Activated CD8-positive, alpha-beta T cell treated with anti-CD3 and anti-CD28 coated beads, Interleukin-2, amount 10 ng/mL, durations not matched to agents 7 days and 5 days (primary cell): ENCODE results near the gene ARMC6. TPM values are rescaled to one million over a fixed set of nuclear protein-coding genes. Genes with fewer than 3 reads are reported as not detected.

ENCODE experiments used
- ATAC-seq: fragments of 150-1000 bp; cut with Tn5 transposase; one replicate; pipeline ENCODE4 v1.10.0; 2021; ENCODE audit warnings: moderate library complexity
- CTCF ChIA-PET: fragments of 350-600 bp; sonication (Branson Sonifier 250); formaldehyde crosslinking; loops from one replicate; lab custom pipeline; 2021; ENCODE audit warnings: antibody characterized with exemption; lab: Charles Lee
- POLR2A ChIA-PET: fragments of 350-600 bp; sonication (Branson Sonifier 250); formaldehyde crosslinking; loops from one replicate; lab custom pipeline; 2021; ENCODE audit warnings: antibody characterized with exemption; lab: Charles Lee
- DNase-seq: peaks from one replicate; pipeline ENCODE4 v3.0.0-alpha.2; 2020
- H3K27ac Mint-ChIP-seq: one replicate; pipeline ENCODE4 v1.8.0; 2021; ENCODE audit warnings: mild to moderate bottlenecking, mixed read lengths
- H3K27me3 Mint-ChIP-seq: one replicate; pipeline ENCODE4 v1.8.0; 2021; ENCODE audit warnings: low read depth, mixed read lengths
- H3K36me3 Mint-ChIP-seq: one replicate; pipeline ENCODE4 v1.8.0; 2021; ENCODE audit warnings: low read depth, mixed read lengths
- H3K4me1 Mint-ChIP-seq: one replicate; pipeline ENCODE4 v1.8.0; 2021; ENCODE audit warnings: low read depth, mixed read lengths
- H3K4me3 Mint-ChIP-seq: one replicate; pipeline ENCODE4 v1.8.0; 2021; ENCODE audit warnings: mild to moderate bottlenecking, mixed read lengths
- H3K9me3 Mint-ChIP-seq: one replicate; pipeline ENCODE4 v1.8.0; 2022; ENCODE audit warnings: mixed read lengths; ENCODE audit not compliant: insufficient read depth
- total RNA-seq, 2 experiments: library from RNA; stranded (reverse); gene quantifications; one replicate each; pipeline ENCODE4 v1.2.3, GENCODE V29; 2021

Gene ARMC6
- total RNA-seq, 2 experiments from 2014 or later, result 33.4 to 35.4 TPM

GRCh38 chr19:19043881-19044280, 10.5 kb downstream of the ARMC6 start:
- no peak overlapping the region for H3K4me3 Mint-ChIP-seq
- ATAC-seq (no peak), DNase-seq (no peak)
- no peaks in the 10 kb centered on the region for H3K27me3 Mint-ChIP-seq
- CTCF ChIA-PET, result no interaction called here
- H3K9me3 Mint-ChIP-seq, result no peaks in the 10 kb centered on the region
- H3K36me3 Mint-ChIP-seq, result peaks cover 20% of the 10 kb centered on the region
- H3K4me1 Mint-ChIP-seq, result peaks cover 15% of the 10 kb centered on the region
- POLR2A ChIA-PET, result no interaction called here
- H3K27ac Mint-ChIP-seq, result no peak overlapping the region

- ATAC-seq, result no peak
- ChIA-PET CTCF (interaction anchor here (1.4 kb wide), 1 partner anchor 11 kb away, joined by 3 read pairs; no protein-coding TSS in a partner anchor), POLR2A (no interaction called here)
- Mint-ChIP-seq H3K27me3 (no peaks in the 10 kb centered on the region), H3K4me3 (no peak overlapping the region), H3K27ac (peak overlapping the region; percentile 20), H3K9me3 (no peaks in the 10 kb centered on the region), H3K4me1 (no peaks in the 10 kb centered on the region), H3K36me3 (peaks cover 34% of the 10 kb centered on the region)
- DNase-seq, result no peak
Measured at GRCh38 chr19:19049406-19049805, 16.0 kb downstream of the ARMC6 start.

DNA sequence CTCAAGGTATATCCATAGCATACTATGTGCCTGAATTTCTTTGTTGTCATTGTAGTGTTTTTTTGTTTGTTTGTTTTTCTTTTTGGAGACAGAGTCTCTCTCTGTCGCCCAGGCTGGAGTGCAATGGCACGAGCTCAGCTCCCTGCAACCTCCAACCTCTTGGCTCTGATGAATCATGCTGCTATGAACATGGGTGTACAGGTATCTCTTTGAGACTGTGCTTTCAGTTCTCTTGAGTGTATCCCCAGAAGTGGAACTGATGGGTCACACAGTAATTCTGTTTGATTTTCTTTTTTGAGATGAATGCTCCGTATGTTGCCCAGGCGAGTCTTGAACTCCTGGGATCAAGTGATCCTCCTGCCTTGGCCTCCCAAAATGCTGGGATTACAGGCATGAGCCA, 16.7 kb downstream of the ARMC6 start:
- DNase-seq (no peak), ATAC-seq (no peak)
- Mint-ChIP-seq H3K27me3 (no peaks in the 10 kb centered on the region), H3K4me3 (no peak overlapping the region), H3K36me3 (peaks cover 32% of the 10 kb centered on the region), H3K27ac (no peak overlapping the region), H3K9me3 (no peaks in the 10 kb centered on the region), H3K4me1 (no peaks in the 10 kb centered on the region)
- POLR2A ChIA-PET, result no interaction called here
- CTCF ChIA-PET, result interaction anchor here (1.3 to 1.4 kb wide), 2 partner anchors 13 to 97 kb away, joined by 3 to 5 read pairs; partner anchors contain the start of gene SLC25A42

GRCh38 chr19:19050731-19051130, 17.3 kb downstream of the ARMC6 start:
- ChIA-PET CTCF (interaction anchor here (1.0 to 1.4 kb wide), 3 partner anchors 12 to 96 kb away, joined by 3 to 5 read pairs (median 3); partner anchors contain the start of gene SLC25A42), POLR2A (no interaction called here)
- ATAC-seq (no peak), DNase-seq (no peak)
- Mint-ChIP-seq H3K4me1 (no peaks in the 10 kb centered on the region), H3K27me3 (no peaks in the 10 kb centered on the region), H3K27ac (no peak overlapping the region), H3K4me3 (no peak overlapping the region), H3K36me3 (peaks cover 32% of the 10 kb centered on the region), H3K9me3 (no peaks in the 10 kb centered on the region)

DNA sequence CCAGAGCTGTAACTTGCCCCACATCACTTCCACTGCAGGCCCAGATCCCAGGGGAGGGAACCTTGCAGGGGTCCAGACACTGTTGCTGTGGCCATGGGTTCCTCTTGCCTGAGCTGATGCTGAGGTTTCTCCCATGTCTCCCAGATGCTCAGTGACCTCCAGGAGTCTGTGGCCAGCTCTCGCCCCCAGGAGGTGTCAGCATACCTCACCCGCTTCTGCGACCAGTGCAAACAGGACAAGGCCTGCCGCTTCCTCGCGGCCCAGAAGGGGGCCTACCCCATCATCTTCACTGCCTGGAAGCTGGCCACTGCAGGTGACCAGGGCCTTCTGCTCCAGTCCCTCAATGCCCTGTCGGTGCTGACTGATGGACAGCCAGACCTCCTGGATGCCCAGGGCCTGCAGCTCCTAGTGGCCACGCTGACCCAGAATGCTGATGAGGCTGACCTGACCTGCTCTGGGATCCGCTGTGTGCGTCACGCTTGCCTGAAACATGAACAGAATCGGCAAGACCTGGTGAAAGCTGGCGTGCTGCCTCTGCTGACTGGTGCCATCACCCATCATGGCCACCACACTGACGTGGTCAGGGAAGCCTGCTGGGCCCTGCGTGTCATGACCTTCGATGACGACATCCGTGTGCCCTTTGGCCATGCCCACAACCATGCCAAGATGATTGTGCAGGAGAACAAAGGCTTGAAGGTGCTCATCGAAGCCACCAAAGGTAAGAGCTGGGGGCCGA, 18.2 kb downstream of the ARMC6 start:
- peaks cover 34% of the 10 kb centered on the region for H3K36me3 Mint-ChIP-seq
- H3K9me3 Mint-ChIP-seq, result no peaks in the 10 kb centered on the region
- ATAC-seq, result no peak
- no peak for DNase-seq
- no peak overlapping the region for H3K27ac Mint-ChIP-seq
- no peaks in the 10 kb centered on the region for H3K4me1 Mint-ChIP-seq
- ChIA-PET POLR2A (interaction anchor here (1.0 kb wide), 1 partner anchor 10 kb away, joined by 3 read pairs; no protein-coding TSS in a partner anchor), CTCF (interaction anchor here (1.0 to 1.3 kb wide), 3 partner anchors 12 to 89 kb away, joined by 3 to 8 read pairs (median 5); partner anchors contain the start of gene SLC25A42)
- H3K4me3 Mint-ChIP-seq, result no peak overlapping the region
- no peaks in the 10 kb centered on the region for H3K27me3 Mint-ChIP-seq

DNA sequence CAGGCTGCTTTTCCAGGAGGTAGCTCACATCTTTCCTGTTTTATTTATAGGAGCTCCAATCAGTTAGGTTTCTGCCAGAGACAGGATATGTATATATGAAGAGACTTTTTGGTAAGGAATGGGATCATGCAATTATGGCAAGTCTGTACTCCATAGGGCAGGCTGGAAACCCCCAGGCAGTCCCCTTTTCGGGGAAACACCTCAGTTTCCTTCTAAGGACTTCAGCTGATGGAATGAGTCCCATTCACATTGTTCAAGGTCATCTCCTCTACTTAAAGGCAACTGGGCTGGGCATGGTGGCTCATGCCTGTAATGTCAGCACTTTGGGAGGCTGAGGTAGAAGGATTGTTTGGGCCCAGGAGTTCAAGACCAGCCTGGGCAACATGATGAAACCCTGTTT, 19.5 kb downstream of the ARMC6 start:
- no peak for ATAC-seq
- Mint-ChIP-seq H3K27me3 (no peaks in the 10 kb centered on the region), H3K4me3 (no peak overlapping the region), H3K27ac (no peak overlapping the region), H3K4me1 (no peaks in the 10 kb centered on the region), H3K36me3 (peaks cover 30% of the 10 kb centered on the region), H3K9me3 (no peaks in the 10 kb centered on the region)
- no peak for DNase-seq
- POLR2A ChIA-PET, result interaction anchor here (1.0 kb wide), 1 partner anchor 9 kb away, joined by 3 read pairs; no protein-coding TSS in a partner anchor
- CTCF ChIA-PET, result interaction anchor here (0.6 to 2.3 kb wide), 6 partner anchors 9 to 121 kb away, joined by 3 to 10 read pairs (median 6); no protein-coding TSS in a partner anchor

GRCh38 chr19:19053508-19054314, 20.3 kb downstream of the ARMC6 start:
- CTCF ChIA-PET, result interaction anchor here (0.7 to 2.3 kb wide), 10 partner anchors 10 to 121 kb away, joined by 3 to 10 read pairs (median 4); partner anchors contain the start of gene SLC25A42
- peak; percentile 50 for ATAC-seq
- POLR2A ChIA-PET, result no interaction called here
- Mint-ChIP-seq H3K4me3 (no peak overlapping the region), H3K27ac (no peak overlapping the region), H3K27me3 (no peaks in the 10 kb centered on the region), H3K9me3 (no peaks in the 10 kb centered on the region), H3K36me3 (peaks cover 30% of the 10 kb centered on the region), H3K4me1 (no peaks in the 10 kb centered on the region)
- DNase-seq, result peak; percentile 64

DNA sequence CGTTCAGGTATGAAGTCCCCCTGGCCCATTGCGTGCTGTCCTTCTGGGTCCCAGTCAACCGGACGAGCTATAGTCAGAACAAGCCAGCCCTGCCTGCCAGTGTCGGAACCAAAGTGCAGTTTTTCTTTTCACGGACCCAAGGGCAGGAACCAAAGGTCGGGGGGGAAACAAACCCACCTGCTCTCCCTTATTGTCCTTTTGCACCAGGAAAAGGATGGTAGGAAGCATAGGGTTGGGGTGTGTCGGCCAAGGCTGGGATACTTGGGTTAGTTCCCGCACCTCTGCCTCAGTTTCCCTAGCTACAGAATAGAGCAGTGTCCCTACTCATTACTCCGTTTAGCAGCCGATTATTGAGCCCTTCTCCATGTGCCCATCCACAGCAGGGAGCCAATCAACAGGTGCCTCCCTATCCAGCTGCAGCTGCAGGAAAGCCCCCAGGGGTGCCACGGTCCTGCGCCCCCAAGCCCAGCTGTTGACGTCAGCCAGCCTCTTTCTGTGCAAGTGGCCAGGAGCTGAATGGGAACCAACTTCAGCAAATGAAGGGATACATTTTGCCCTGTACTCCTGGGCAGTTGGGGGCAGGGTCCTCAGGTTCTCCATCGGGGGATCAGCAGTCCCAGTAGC, 21.0 kb downstream of the ARMC6 start:
- DNase-seq, result no peak
- CTCF ChIA-PET, result interaction anchor here (0.7 to 2.3 kb wide), 9 partner anchors 9 to 120 kb away, joined by 3 to 10 read pairs (median 4); partner anchors contain the start of gene SLC25A42
- POLR2A ChIA-PET, result no interaction called here
- peaks cover 31% of the 10 kb centered on the region for H3K36me3 Mint-ChIP-seq
- H3K4me1 Mint-ChIP-seq, result no peaks in the 10 kb centered on the region
- H3K27ac Mint-ChIP-seq, result no peak overlapping the region
- no peak overlapping the region for H3K4me3 Mint-ChIP-seq
- ATAC-seq, result no peak
- no peaks in the 10 kb centered on the region for H3K9me3 Mint-ChIP-seq
- H3K27me3 Mint-ChIP-seq, result no peaks in the 10 kb centered on the region

- DNase-seq, result no peak
- CTCF ChIA-PET, result interaction anchor here (0.8 to 2.3 kb wide), 6 partner anchors 8 to 119 kb away, joined by 3 to 10 read pairs (median 4); partner anchors contain the start of gene SLC25A42
- Mint-ChIP-seq H3K9me3 (no peaks in the 10 kb centered on the region), H3K27me3 (no peaks in the 10 kb centered on the region), H3K4me3 (no peak overlapping the region), H3K36me3 (peaks cover 30% of the 10 kb centered on the region), H3K27ac (no peak overlapping the region), H3K4me1 (no peaks in the 10 kb centered on the region)
- no peak for ATAC-seq
- POLR2A ChIA-PET, result no interaction called here
Measured at GRCh38 chr19:19054939-19055440, 21.6 kb downstream of the ARMC6 start.

- Mint-ChIP-seq H3K36me3 (peaks cover 26% of the 10 kb centered on the region), H3K4me1 (no peaks in the 10 kb centered on the region), H3K27ac (no peak overlapping the region), H3K9me3 (no peaks in the 10 kb centered on the region), H3K27me3 (no peaks in the 10 kb centered on the region), H3K4me3 (no peak overlapping the region)
- no peak for DNase-seq
- ChIA-PET CTCF (interaction anchor here (1.0 kb wide), 1 partner anchor 119 kb away, joined by 3 read pairs; no protein-coding TSS in a partner anchor), POLR2A (no interaction called here)
- ATAC-seq, result no peak
Measured at GRCh38 chr19:19055701-19056100, 22.3 kb downstream of the ARMC6 start.
